HS-5 (cell line): Measurements from ENCODE around the gene SLC6A8.

ENCODE experiments used
- DNase-seq: peaks from one replicate; pipeline ENCODE4 v3.0.0-alpha.2; 2012; ENCODE audit warnings: low read depth

The SLC6A8 gene

DNA sequence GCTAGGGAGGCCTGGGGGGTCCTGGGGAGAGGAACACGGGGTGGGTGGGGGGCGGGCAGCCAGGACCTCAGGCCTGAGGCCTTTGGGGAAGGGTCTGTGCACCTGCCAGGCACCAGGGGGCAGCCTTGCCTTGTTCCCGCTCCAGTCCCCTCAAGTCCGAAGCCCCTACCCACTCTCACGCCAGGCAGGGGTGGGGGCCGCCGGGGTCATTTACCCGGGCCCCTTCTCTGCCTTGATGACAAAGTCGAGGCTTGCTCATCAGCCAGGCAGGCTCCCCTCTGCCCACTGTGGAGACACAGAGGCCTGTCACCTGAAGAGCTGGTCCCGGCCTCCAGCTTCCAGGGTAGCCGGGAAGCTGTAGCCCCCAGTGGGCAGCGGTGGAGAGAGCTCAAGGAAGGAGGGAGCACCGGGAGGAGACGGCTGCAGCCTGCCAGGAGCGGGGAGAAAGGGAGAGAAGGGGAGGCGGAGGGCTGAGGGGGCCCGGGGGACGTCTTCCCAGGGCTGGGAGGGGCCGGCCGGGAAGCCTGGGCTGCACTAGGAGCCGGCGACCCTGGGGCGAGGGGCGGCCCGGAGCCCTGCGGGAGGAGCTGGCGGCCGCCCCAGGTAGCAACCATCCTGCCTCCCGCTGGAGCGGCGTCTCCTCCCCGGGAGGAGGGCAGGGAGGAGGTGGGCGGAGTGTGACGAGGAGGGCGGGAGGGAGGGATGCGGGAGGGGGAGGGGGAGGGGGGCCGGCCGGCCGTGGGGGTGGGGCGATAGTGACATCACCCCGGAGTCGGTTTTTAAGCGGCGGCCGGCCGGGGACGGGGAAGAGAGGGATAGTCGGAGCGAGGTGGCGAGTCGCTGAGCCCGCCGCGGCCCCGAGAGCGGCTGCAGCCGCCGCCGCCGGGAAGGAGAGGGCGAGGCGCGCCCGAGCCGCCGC is at the start of gene SLC6A8:
SLC6A8 (plus strand) TSS at position 806 of the 919 bp plus-strand sequence. CDS start 649 bp downstream, outside the sequence.
- DNase-seq: no peak

DNA sequence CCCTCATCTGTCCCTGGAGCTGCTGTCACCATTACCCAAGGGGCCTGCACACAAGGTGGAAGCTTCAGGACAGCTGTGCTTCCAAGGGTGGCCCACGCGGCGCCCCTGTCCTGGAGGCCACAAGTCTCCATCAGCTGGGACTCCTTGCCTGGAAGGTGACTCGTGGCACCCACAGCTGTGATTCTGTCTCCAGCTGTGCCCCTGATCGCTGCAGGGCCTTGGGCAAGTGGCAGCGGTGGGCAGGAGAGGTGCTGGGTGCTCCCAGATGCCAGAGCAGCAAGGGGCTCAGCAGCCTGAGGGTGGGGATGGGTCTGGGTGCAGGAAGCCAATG is 49.7 kb upstream of the SLC6A8 start:
- no peak for DNase-seq

DNA sequence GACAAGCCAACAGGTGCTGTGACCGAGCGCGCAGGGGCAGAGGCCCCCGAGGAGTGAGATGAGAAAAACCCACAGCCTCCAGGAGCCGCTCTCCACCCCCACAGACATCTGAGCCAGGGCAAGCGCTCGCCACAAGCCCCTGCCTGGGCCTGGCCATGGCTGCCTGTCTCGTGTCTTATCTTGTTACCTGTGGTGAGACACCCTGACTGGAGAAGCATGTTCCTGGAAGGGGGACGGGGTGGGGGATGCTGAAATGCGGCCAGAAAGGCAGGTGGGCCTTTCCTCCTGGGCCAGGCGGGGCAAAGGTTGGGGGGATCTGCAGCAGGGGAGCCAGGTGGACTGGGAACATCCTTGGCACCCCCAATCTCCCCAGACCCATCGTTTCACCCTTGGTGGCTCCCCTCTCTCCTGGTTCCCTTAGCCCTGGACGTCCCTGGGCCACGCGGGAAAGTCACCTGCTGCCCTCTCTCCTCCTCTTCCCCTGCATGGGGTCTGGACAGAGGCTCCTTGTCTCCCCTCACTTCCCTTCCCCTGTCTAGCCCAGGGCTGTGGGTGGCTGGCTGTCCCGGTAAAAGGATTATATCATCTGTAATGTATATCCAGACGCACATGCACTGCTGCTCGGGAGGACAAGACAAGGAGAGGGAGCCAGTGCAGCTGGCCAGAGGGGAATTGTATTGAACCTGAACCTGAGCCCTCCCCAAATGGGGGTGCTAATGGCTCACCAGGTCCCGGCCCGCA is 49.1 kb upstream of the SLC6A8 start:
- no peak for DNase-seq

DNA sequence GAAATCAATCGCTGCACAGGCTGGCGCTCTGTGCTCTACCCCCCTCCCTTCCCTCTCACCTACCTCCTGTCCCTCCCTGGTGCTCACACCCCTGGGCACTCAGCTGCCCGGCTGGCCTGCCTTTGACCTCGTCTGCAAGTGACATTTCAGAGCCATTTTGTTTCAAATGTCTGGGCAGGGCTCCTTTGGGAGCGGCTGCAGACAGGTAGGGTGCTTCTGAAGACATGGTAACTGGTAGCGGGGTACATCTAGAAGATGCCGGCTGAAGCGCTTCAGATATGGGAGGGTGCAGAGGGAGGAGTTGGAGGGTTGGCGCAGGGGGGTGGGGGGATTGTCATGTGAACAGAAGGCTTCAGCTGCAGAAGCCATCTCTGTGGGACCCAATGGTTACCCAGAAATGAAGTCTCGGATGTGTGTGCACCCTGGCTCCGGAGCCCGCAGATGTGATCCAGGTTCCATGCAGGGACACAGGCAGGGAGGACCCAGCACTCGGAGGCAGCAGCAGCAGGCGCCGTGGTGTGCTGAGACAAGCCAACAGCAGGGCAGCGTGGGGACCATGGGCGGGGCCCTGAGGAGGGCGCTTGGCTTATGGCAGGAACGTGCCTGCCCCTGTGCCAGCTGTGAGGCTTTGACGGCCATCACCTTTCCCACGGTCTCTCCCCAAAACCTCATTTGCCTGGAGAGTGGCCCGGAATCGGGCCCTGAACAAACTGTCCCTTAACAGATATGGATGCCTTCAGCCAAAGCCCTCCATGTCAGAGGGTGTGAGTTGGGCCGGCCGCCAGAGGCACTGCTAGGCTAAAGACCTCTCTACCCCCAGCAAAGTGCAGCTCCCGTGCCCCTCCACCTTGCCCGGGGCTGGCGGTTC is 48.3 kb upstream of the SLC6A8 start:
- no peak for DNase-seq

DNA sequence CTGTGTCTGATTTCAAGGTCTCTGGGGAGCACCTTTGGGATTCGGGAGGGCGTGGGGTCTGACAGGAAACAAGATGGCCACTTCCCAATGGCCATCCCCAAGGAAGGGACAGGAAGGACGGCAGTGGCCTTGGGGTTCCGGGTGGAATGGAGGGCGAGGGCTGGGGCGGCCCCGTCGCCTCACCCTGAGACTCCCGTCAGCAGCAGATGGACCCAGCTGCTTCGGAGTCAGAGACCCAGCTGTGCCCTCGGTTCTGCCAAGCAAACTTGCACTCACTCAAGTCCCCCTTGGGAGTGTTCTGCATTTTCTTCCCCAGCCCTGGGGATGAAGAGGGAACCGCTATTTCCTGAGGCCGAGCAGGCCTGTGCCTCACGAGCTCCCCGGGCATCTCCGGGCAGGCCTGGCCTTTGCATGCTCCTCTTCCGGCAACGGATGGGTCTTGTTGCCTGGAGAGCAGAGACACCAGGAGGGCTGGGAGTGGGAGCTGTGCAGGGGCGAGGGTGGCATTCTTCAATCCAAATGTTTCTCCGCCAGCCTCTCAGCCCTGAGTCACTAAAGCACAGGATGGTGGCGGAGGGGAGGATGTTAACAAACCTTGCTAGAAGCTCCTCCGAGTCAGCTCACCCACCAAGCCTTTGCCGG is 47.6 kb upstream of the SLC6A8 start:
- DNase-seq: no peak

DNA sequence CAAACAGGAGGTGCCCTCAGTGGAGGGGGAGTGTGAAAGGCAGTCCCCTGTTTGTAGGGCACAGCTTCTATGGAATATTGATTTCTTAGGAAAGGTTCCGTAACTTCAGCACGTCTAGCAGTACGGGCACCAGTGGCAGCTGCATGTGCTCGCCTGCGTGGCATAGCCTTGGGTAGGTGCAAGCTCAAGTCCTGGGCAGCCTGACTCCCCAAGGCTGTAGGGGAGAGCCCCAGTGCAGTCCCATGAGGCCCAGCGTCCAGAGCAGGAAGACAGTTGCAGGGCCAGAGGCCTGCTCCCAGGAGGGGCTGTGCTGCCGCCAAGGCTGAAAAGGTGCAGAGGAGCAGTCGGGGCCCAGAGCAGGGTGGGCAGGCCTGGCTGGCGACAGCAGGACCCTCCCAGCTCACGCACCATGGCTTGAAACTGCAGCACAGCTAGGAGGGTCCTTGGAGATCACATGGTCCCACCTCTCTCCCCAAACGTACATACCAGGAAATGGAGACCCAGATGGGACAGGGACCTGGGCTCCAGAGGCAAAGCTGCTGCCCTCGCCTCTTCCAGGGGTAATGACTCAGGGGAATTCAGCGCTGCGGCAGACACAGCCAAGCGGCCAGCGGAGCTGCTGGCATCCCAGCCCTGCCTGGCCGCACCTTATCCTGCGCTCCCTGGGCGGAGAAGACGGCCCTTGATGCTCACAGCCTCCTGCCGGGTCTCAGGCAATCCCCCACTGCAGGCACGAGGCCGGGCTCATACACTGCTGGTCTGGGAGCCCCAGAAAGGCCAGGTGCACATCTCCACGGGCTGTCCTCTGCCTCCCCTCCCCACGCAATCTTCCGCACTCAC is 46.8 kb upstream of the SLC6A8 start:
- DNase-seq: no peak

DNA sequence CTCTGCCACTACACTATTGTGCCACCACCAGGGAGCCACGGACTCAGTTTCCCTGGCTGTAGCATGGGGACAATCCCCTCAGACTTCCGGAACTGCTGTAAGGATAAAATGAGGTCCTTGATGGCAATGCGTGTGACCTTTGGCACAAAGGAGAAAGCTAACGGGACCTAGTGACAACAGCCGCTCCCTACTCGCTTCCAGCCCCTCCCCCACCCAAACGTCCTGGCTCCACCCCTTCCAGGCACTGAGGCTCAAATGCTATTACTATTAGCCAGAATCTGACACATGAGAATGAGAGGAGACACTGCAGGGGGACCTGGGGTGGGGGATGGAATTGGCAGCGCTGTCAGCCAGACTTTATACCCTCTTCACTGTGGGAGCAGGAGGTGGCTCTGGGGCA is 46.1 kb upstream of the SLC6A8 start:
- no peak for DNase-seq

DNA sequence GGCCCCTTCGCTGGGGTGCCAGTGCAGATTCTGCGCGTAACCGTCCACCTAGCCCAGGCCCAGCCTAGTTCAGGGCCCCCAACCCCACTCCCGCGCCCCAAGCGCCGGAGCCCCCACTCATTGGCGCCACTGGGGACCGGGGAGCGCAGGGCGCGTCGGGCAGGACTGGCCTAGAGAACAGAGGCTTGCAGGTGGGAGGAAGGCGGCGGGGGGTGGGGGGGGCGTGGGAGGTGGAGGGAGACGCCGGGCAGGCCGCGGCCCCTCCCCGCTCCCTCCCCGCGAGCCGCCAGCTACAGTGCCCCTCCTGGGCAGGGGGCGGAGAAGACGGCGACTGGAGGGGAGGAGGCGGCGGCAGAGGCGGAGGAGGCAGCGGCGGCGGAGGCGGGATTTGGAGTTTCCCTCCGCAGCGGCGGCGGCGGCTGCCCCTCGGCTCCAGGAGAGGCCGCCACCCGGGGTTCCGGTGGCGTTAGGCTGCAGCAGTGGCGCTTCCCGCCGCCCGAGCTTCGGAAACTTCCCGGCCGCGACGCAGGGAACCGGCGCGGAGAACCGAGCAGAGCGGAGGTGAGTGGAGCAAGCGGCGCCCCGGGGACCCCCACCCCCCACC is 45.6 kb upstream of the SLC6A8 start:
- no peak for DNase-seq

DNA sequence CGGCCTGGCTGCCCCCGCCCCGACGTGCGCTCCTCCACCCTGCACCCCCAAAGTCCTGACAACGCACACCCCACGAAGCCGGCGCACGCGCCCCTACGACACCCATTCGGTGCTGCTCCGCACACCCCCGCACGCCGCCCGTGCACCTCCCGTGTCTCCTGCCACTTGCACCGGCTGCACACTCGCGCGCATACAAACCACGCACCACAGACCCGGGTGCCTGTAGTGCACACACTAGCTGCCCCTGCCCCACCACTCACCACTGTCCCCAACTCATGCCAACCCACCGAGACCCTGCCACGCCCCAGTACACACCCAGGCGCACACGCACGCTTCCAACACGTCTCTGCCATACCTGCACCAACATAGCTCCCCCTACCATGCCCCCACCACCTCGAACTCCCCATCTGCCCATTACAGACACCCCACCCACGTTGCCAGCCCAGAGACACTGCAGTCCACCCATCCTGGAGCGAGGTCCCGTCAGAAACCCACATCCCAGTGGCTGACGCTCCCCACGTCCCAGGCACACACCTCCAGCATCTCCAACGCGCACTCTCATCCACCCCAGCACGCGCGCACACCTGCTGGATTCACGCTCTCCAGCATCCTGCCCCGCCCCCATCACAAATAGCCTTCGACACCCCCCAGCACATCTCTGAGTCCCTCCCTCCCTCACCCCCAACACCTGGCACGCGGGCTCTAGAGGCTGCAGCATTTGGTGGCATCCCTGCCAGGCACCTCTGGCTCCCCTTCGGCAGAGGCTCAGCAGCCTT is 44.9 kb upstream of the SLC6A8 start:
- DNase-seq: no peak

DNA sequence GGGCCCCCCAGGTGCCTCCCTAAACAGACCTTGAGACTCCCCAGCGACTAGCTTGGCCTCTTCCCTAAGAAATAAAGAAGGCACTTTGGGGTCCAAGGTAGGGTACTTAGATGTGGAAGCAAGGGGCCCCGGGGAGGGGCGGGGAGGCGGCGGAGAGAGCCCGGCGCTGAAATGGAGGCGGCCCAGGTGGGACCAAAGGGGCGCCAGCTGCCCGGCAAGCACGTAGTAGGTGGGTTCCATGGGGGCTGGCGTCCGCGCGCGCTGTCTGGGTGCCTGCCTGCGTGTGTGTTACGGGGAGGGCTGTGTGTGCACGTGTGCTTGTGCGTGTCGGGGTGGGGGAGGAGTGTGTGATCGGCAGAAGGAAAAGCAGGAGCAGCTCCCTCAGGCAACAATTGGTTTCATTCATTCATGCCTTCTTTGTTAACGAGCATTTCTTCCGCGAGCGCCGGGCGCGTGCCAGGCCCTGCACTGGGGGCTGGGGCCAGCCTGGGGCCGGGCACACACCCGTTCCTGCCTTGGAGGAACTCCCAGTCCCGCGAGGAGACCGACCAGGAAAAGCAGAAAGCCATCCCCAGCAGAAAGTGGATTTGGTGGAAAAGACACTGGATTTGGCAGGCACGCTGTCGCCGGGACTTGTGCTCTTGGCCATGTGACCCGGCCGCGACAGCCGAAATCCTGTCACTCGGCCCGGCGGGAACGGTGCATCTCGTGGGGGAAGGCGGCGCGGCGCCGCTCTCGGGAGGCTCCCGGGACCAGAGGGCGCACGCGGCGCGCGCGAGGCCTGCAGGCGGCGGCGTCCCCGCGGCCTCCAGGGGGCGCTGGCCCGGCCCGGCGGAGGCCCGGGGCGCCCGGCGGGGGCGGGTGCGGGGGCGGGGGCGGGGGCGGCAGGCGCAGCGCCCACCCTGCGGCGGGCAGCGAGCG is 44.0 kb upstream of the SLC6A8 start:
- DNase-seq: no peak

DNA sequence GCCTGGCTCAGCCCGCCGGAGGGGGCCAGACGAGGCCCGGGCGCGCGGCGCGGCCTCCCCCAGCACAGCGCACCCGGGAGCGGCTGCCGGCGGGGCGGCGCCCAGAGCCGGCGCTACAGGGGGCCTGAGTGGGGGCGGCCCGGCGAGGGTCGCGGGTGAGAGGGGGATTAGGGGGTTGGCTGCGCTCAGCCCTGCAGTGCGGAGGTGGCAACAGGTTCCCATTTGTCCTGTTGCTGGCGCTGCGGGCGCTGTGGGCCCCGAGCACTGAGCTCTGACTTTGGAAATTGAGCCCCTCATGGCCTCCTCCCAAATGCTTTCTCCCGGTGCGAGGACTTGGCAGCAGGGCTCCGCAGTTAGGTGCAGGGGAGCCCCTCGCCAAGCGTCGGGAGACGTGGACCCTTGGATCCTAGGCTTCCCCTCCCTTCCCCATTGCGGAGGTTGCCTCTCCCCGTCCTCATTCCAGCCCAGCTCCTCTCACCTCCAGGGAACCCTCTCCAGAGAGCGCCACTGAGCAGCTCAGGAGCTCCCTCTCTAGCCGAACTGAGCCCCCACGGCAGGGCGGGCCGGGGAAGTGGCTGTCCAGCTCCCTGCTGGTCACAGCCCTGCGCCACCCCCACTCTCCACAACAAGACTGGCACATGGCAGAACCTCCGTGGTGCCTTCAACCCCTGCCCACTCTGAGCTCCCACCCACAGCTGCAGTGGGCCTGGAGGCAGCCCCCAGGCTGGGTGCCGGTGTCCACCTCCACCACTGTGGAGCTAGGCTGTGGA is 43.2 kb upstream of the SLC6A8 start:
- no peak for DNase-seq

DNA sequence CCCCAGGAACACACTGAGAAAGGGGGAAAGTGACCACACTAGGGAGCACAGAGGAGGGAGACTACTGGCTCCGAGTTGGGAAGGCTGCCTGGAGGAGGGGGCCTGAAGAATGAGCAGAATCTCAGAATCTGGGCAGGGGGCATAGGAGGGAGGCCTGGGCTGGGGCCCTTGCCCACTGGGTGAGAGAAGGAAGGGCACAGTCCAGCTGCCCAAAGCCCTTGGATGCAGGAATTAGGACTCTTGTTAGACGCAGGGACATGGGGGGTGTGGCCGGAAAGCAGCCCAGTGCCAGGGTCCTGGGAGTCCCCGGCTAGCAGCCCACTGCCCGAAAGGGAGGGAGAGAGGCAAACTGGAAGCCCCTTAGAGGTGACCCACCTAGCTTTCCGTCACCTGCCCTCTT is 42.6 kb upstream of the SLC6A8 start:
- DNase-seq: no peak

DNA sequence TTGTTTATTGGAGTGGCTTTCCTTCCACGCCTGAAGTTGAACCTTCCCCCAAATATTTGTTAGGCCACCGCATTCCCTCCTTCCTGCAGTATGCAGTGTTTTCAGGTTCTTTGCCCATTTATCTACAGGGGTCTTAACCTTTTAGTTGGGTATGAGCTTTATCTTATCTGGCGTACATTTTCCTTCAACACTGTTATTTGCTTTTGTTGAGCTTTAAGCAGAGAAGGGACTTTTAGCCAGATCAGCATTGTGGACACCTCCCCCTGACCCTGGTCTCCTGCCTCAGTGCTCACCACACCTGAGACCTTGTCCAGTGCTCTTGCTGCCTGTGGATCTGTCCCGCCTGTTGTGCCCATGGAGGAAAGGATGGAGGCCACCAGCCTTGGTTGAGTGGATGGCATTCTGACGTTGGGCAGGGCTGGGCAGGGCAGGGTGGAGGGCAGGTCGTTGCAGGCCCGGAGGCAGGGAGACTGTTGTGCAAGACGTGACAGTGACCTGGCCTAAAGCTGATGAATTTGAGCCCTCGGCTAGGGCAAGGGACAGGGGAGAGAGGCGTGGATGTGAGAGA is 41.7 kb upstream of the SLC6A8 start:
- DNase-seq: no peak

DNA sequence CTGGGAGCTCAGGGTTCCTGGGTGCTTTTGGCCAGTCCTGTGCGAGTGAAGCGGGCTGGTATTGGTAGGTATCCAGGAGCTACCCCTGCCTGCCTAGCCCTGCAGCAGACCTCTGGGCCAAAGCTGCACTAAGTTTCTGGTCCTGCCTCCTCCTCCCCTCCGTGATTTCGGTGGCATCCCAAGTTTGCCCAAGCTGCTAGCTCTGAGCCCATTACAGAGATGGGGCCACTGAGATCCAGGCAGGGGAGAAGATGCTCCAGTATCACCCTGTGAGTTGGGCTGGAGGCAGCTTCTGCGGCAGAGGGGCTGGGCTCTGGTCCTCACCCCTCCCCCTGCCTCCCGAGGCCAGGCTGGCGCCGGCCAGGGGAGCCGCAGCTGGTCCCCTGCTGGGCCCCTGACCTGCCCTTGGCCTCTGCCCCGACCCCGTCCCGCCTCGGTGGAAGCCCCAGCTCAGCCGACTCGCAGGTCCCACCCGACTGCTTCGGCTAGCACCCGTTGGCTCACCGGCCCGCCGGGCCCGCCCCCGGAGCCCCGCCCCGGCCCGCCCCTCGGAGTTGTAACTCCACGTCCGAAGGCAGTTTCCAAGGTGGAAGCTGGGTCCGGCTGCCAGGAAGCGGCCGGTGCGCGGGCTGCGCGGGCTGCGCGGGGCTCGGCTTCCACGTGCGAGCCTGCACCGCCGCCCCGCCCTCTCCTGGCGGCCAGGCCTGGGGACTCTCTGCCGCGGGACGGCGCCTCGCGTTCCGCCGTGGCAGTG is 40.9 kb upstream of the SLC6A8 start, which contains the start of gene DUSP9:
DUSP9 (plus strand) TSS at position 584 of the 754 bp plus-strand sequence. CDS start 751 bp downstream, outside the sequence.
- DNase-seq: no peak

DNA sequence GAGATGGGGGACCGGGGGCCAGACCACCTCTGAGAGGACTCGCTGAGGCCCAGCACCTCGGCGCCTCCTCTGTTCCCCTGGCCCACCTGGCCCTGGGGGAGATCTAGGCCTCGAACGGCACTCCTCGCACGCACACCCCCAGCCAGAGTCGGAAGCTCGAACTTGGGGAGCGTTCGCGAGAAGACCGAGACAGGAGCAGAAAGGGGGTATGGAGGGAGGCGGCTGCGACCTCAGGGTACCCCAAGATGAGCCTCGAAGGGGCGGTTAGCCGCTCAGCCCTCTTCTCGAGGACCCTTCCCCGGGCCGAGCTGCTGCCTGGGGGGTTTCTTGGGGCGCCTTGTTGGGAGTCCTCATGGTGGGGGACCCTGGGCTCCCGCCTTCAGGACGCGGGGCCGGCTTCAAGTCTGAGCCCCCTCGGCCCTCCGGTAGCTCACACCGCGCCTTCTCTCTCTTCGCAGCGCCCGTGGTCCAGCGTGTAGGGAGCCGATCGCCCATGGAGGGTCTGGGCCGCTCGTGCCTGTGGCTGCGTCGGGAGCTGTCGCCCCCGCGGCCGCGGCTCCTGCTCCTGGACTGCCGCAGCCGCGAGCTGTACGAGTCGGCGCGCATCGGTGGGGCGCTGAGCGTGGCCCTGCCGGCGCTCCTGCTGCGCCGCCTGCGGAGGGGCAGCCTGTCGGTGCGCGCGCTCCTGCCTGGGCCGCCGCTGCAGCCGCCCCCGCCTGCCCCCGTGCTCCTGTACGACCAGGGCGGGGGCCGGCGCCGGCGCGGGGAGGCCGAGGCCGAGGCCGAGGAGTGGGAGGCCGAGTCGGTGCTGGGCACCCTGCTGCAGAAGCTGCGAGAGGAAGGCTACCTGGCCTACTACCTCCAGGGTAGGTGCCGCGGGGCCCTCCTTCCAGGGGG is 40.0 kb upstream of the SLC6A8 start:
- DNase-seq: no peak
